ENCODE data around the gene RABGAP1L. TPM values are rescaled to one million over a fixed set of nuclear protein-coding genes. Genes with fewer than 3 reads are reported as not detected.

The RABGAP1L gene
- total and polyA plus RNA-seq, 4 donors: 4.8 to 53.5 (median 18.8) TPM

DNA sequence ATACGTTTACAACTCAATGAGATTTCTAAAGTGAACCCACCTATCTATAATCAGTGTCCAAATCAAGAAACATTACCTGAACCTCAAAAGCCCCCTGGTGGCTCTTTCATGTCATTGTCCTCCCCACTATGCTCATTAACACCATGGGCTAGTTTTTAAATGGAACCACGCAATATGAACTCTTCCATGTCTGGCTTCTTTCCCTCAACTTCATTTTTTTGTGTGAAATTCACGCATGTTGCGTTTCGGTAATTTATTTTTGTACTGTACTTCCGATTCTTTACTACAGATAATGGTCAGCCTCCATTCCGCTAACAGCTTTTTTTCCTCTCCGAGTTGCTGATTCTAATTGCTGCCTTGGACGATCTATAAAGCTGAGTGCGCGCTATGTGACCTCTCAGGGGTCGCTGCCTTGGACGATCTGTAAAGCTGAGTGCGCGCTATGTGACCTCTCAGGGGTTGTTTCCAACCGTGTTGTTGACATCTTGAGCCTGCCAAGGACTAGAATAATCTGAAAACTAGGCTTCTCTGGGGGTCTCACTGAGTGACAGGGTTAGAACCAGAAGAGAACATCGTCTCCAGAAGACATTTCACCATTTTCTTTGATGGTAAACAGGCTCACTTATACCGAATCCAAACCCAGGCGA lies 839.4 kb downstream of the RABGAP1L start:
- Histone ChIP-seq H3K27me3 (ENCODE audit: control insufficient read depth in 4 of 4, insufficient read depth in 4 of 4, low read length in 3 of 4) (no peaks in the 10 kb centered on the region), H3K9ac (ENCODE audit: low read depth in 1 of 2, low read length in 2 of 2) (peak overlapping the region; percentile 98), H3K27ac (ENCODE audit: low read depth in 1 of 2, low read length in 2 of 2) (peak overlapping the region; percentile 98 to 99), H3K4me3 (ENCODE audit: low read depth in 1 of 3, low read length in 3 of 3) (peak overlapping the region; percentile 61 to 99 (median 62)), H3K36me3 (ENCODE audit: control insufficient read depth in 4 of 4, insufficient read depth in 3 of 4, low read depth in 1 of 4, low read length in 3 of 4) (no peaks in the 10 kb centered on the region), H3K4me1 (ENCODE audit: control insufficient read depth in 4 of 4, insufficient read depth in 4 of 4, low read length in 3 of 4) (peaks cover 3 to 30% (median 10%) of the 10 kb centered on the region in 4 donors), H3K9me3 (ENCODE audit: control insufficient read depth in 4 of 4, low read length in 3 of 4) (no peaks in the 10 kb centered on the region)
- WGBS: 9% methylated on average over 19 of the region's 19 CpGs
- TF ChIP-seq, protein P1, sequence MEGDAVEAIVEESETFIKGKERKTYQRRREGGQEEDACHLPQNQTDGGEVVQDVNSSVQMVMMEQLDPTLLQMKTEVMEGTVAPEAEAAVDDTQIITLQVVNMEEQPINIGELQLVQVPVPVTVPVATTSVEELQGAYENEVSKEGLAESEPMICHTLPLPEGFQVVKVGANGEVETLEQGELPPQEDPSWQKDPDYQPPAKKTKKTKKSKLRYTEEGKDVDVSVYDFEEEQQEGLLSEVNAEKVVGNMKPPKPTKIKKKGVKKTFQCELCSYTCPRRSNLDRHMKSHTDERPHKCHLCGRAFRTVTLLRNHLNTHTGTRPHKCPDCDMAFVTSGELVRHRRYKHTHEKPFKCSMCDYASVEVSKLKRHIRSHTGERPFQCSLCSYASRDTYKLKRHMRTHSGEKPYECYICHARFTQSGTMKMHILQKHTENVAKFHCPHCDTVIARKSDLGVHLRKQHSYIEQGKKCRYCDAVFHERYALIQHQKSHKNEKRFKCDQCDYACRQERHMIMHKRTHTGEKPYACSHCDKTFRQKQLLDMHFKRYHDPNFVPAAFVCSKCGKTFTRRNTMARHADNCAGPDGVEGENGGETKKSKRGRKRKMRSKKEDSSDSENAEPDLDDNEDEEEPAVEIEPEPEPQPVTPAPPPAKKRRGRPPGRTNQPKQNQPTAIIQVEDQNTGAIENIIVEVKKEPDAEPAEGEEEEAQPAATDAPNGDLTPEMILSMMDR (IDR thresholded peaks at IDR 0.05; ENCODE audit: low read depth, low read length, missing input control): peak; percentile 85
- no peak for TF ChIP-seq EGR1 (IDR thresholded peaks at IDR 0.05; ENCODE audit: low read depth in 2 of 2)
- TF ChIP-seq SP1 (IDR thresholded peaks at IDR 0.05): no peak
- TF ChIP-seq TAF1 (conservative IDR thresholded peaks at IDR 0.05): no peak
- no peak for TF ChIP-seq GABPA (IDR thresholded peaks at IDR 0.05 in 1 of 2, conservative IDR thresholded peaks at IDR 0.05 in 1 of 2)
- no peak for TF ChIP-seq FOXA2 (IDR thresholded peaks at IDR 0.05)
- TF ChIP-seq FOXA1 (IDR thresholded peaks at IDR 0.05): no peak
- TF ChIP-seq, protein P2, sequence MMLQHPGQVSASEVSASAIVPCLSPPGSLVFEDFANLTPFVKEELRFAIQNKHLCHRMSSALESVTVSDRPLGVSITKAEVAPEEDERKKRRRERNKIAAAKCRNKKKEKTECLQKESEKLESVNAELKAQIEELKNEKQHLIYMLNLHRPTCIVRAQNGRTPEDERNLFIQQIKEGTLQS (IDR thresholded peaks at IDR 0.05): no peak
- peak; percentile 78 to 81 for TF ChIP-seq RAD21 (IDR thresholded peaks at IDR 0.05)
- no peak for DNase-seq (ENCODE audit: low spot score)

DNA sequence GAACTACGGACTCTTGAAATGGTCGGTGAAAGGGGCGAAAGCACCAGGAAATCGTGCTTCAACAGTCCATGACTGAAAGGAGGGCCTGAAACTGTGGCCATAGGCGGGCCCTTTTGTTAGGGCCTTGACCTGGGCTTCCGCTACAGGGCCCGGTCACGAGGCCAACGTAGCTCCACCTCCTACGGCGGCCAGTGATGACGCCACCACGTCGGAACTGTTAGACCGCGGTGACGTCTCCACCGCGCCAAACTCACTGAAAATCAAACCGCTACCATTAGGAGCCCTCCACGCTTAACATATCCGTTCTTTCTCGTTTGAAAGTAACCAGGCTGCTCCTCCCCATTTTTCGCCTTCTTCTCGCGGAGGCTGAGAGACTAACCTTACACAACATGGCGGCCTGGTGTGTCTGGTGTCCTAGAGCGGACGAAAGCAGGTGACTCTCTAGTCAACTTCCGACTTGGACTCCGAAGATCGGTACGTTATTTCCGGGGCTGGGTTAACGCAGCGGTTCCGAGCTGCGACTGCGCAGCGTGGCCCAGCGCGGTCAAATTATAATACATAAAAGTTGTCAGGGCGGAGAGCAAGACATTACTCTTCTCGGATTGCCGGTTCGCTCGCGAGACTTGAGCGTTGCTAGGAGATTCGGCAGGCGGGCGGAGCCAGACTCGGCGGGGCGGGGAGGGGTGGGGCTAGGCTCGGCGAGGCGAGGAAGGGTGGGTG lies 840.1 kb downstream of the RABGAP1L start:
- Histone ChIP-seq H3K4me3 (ENCODE audit: low read depth in 1 of 3, low read length in 3 of 3) (peak overlapping the region; percentile 61 to 99 (median 62)), H3K9ac (ENCODE audit: low read depth in 1 of 2, low read length in 2 of 2) (peak overlapping the region; percentile 98), H3K9me3 (ENCODE audit: control insufficient read depth in 4 of 4, low read length in 3 of 4) (no peaks in the 10 kb centered on the region), H3K36me3 (ENCODE audit: control insufficient read depth in 4 of 4, insufficient read depth in 3 of 4, low read depth in 1 of 4, low read length in 3 of 4) (peaks cover 0 to under 1% (median 0%) of the 10 kb centered on the region in 4 donors), H3K27me3 (ENCODE audit: control insufficient read depth in 4 of 4, insufficient read depth in 4 of 4, low read length in 3 of 4) (no peaks in the 10 kb centered on the region), H3K4me1 (ENCODE audit: control insufficient read depth in 4 of 4, insufficient read depth in 4 of 4, low read length in 3 of 4) (peaks cover 3 to 31% (median 10%) of the 10 kb centered on the region in 4 donors), H3K27ac (ENCODE audit: low read depth in 1 of 2, low read length in 2 of 2) (peak overlapping the region; percentile 98 to 99)
- TF ChIP-seq, protein P3, sequence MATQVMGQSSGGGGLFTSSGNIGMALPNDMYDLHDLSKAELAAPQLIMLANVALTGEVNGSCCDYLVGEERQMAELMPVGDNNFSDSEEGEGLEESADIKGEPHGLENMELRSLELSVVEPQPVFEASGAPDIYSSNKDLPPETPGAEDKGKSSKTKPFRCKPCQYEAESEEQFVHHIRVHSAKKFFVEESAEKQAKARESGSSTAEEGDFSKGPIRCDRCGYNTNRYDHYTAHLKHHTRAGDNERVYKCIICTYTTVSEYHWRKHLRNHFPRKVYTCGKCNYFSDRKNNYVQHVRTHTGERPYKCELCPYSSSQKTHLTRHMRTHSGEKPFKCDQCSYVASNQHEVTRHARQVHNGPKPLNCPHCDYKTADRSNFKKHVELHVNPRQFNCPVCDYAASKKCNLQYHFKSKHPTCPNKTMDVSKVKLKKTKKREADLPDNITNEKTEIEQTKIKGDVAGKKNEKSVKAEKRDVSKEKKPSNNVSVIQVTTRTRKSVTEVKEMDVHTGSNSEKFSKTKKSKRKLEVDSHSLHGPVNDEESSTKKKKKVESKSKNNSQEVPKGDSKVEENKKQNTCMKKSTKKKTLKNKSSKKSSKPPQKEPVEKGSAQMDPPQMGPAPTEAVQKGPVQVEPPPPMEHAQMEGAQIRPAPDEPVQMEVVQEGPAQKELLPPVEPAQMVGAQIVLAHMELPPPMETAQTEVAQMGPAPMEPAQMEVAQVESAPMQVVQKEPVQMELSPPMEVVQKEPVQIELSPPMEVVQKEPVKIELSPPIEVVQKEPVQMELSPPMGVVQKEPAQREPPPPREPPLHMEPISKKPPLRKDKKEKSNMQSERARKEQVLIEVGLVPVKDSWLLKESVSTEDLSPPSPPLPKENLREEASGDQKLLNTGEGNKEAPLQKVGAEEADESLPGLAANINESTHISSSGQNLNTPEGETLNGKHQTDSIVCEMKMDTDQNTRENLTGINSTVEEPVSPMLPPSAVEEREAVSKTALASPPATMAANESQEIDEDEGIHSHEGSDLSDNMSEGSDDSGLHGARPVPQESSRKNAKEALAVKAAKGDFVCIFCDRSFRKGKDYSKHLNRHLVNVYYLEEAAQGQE (IDR thresholded peaks at IDR 0.05): peak; percentile 91
- TF ChIP-seq HNF4A (conservative IDR thresholded peaks at IDR 0.05) (peak in 1 of 2 donors; percentile 27), YY1 (IDR thresholded peaks at IDR 0.05) (peak; percentile 99), EGR1 (IDR thresholded peaks at IDR 0.05; ENCODE audit: low read depth in 2 of 2) (peak in 1 of 2 donors; percentile 29), TAF1 (conservative IDR thresholded peaks at IDR 0.05) (peak; percentile 97), RXRA (IDR thresholded peaks at IDR 0.05) (peak; percentile 73 to 76), NR2F2 (IDR thresholded peaks at IDR 0.05) (peak; percentile 96), GABPA (IDR thresholded peaks at IDR 0.05 in 1 of 2, conservative IDR thresholded peaks at IDR 0.05 in 1 of 2) (peak; percentile 95 to 98), SP1 (IDR thresholded peaks at IDR 0.05) (peak; percentile 78), HNF4G (IDR thresholded peaks at IDR 0.05) (no peak), FOXA1 (IDR thresholded peaks at IDR 0.05) (peak; percentile 17), FOXA2 (IDR thresholded peaks at IDR 0.05) (no peak), JUND (IDR thresholded peaks at IDR 0.05) (peak; percentile 70 to 88), RAD21 (IDR thresholded peaks at IDR 0.05) (no peak)
- TF ChIP-seq, protein P1 (IDR thresholded peaks at IDR 0.05; ENCODE audit: low read depth, low read length, missing input control): no peak
- TF ChIP-seq, protein P4, sequence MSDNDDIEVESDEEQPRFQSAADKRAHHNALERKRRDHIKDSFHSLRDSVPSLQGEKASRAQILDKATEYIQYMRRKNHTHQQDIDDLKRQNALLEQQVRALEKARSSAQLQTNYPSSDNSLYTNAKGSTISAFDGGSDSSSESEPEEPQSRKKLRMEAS (IDR thresholded peaks at IDR 0.05): peak; percentile 40
- TF ChIP-seq, protein P5, sequence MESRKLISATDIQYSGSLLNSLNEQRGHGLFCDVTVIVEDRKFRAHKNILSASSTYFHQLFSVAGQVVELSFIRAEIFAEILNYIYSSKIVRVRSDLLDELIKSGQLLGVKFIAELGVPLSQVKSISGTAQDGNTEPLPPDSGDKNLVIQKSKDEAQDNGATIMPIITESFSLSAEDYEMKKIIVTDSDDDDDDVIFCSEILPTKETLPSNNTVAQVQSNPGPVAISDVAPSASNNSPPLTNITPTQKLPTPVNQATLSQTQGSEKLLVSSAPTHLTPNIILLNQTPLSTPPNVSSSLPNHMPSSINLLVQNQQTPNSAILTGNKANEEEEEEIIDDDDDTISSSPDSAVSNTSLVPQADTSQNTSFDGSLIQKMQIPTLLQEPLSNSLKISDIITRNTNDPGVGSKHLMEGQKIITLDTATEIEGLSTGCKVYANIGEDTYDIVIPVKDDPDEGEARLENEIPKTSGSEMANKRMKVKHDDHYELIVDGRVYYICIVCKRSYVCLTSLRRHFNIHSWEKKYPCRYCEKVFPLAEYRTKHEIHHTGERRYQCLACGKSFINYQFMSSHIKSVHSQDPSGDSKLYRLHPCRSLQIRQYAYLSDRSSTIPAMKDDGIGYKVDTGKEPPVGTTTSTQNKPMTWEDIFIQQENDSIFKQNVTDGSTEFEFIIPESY (IDR thresholded peaks at IDR 0.05): peak; percentile 99
- TF ChIP-seq, protein P2 (IDR thresholded peaks at IDR 0.05): peak; percentile 85
- WGBS: under 1% methylated on average over 58 of the region's 58 CpGs
- peak; percentile 99 for DNase-seq (ENCODE audit: low spot score)

All from liver (tissue), 9 donors.